GM19043 (cell line): ENCODE data around the gene ITPA.
A peak's percentile ranks its signal among the peaks of the same experiment; 100 is the strongest.
"Not testable (repeated sequence)": the region's sequence is repeated elsewhere in the genome, so short reads cannot be mapped to it uniquely, and the experiment has no call there.

Source experiments
- ATAC-seq: cut with Tn5 transposase; IDR thresholded peaks from one replicate; pipeline ENCODE4 v1.9.1; 2021; ENCODE audit warnings: low read depth; ENCODE audit not compliant: unreplicated experiment

The ITPA gene

GRCh38 chr20:3195590-3196237, 13.6 kb upstream of the ITPA start:
- ATAC-seq = no peak

GRCh38 chr20:3199206-3199605, 10.1 kb upstream of the ITPA start:
- ATAC-seq = no peak

- no peak for ATAC-seq
These were observed 9.1 kb upstream of the ITPA start for GRCh38 chr20:3199976-3200755.

DNA sequence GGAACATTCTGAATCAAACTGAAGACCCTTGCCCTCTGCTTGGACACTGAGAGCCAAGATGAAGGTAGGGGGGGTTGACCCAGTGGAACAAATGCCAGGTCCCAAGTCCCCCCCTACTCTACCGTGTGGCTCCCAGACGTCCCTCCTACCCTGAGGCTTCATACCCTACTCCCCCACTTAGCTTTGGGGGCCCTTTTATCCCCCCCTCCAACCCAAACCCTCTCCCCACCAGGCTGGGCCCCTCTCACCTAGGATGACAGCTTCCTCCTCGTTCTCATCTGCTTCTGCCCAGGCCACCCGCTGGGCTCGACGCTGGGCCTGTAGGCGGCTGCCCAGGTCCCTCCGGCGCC, 6.4 kb upstream of the ITPA start:
- ATAC-seq = no peak

DNA sequence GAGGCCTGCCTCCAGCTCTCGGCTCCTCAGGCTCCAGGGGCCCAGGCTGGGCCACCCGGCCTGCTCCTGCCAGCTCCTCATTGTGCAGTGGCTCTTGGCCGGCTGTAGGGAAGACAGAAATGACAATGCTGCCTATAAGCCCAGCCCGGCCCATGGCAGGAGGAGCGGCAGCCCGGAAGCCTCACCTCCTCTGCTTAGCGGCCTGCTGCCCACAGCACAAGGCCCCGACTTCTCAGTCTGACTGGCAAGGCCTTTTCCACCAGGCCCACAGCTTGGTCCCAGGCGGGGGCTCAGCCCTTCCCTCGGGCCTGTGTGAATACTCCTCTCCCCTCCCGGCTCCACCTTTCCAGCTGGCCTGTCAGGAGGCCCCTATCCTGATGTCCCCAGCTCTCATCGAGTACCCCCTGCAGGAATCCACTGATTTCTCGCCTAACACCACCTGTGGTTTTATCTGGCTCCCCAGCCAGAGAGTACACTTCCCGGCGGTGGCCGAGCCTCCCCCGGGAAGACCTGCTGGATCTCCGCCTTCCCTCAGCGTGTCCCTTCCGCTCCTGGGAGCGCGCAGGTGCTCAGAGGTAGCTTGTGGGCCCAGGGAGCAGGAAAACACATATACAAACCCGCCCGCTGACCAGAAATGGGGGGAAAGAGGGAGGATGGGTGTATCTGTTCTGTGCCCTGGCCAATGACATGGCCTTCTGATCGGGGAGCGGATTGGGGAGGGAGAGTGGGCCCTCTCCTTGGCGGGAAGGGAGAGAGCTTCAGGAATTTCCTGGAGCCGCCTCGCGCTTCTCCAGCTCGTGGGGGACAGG, 5.8 kb upstream of the ITPA start:
- no peak for ATAC-seq

DNA sequence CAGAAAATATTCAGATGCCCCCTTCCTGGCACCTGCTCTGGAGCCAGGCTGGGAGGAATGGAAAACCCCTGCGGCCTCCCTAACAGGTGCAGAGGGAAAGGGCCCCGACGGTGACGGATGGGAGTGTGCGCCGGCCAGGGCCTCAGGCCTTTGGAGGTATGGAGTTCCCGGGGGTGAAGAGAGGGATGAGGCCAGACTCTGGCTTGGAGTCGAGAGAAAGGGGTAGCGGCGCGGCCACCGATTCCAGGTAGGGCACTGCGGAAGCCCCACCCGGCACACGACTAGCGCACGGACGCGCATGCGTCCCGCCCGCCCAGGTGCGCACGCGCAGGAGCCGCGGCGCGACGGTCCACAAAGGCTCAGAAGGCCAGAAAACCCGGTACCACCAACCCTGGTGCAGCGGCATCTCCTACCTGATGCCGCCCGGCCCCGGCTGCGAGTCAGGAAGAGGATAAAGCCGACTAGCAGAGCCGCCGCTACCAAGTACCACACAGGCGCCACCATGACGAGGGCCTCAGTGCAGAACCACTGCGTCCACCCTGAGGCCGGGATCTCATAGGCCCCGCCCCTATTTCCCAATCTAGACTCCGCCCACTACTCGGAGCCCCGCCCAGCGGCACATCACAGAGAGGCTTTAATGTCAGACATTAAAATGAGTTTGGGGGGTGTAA, 5.0 kb upstream of the ITPA start, which contains the start of gene DDRGK1:
Gene DDRGK1 (minus strand): TSS at position 559 of the 671 bp plus-strand sequence. CDS start 55 bp downstream, at position 504.
- ATAC-seq = peak; percentile 86

GRCh38 chr20:3208786-3209256, 477 bp upstream of the ITPA start:
- no peak for ATAC-seq

GRCh38 chr20:3209946-3210317, 634 bp downstream of the ITPA start:
- ATAC-seq = no peak

DNA sequence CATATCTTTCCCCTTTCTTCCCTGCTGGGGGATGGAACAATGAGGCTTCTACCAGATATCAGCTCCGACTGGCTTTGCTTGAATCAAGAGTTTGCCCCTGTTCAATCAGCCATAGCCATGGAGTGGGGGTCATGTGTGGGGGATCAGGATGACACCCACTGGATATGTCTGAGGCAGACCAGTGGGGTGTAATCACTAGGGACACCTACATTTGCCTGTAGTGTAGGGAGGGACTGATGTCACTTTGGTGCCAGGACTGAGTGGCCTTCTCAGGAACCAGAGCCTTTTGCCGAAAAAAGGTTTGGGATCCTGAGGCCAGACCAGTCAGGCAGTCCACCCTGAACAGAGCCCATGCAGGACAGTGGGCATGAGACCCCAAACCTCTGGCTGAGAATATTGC, 1.0 kb downstream of the ITPA start:
- no peak for ATAC-seq

DNA sequence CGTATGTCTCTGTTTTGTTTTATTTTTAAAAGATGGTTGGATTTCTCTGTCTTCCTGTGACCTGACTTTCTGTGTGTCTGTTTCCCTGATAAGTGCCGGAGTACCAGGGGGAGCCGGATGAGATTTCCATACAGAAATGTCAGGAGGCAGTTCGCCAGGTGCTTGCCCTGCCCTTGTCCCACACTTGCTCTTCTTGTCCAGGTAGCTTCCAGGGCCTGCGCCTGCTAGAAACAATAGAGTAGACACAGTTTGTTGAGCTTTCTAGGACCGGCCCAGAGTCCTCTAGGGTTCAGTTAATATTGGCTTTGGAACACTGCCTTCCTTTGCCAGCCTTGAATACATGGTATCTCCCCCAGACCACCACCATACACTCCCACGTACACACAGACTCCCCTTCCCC, 3.9 kb downstream of the ITPA start:
- ATAC-seq = no peak

- ATAC-seq = not testable (repeated sequence)
These were observed 6.1 kb downstream of the ITPA start for GRCh38 chr20:3215359-3215917.

DNA sequence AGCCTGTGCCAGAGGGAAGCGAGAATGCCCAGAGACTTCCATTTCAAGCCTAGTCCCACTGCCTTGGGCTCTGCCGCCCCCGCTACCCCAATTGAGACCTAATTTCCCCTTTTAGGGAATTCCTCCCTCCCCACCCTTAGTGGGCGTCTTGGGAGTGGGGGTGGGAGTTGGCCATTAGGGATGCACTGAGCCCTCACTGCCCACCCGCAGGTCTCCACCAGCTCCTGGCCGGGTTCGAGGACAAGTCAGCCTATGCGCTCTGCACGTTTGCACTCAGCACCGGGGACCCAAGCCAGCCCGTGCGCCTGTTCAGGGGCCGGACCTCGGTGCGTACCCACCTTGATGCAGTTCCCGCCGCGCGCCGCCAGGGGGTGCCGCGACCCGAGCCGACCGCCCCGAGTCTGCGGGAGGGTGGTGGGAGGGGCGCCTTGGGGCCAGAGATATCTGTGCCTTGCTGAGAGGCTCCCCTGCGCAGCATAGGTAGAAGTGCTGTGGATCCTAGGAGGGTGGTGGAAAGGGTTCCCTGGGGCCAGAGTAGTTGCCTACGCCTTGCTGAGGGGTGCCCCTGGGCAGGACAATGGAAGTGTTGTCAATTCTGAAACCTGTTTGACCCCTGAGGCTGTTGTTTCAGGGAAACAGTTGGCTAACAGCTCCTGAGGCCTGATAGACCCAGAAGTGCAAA, 9.2 kb downstream of the ITPA start:
- no peak for ATAC-seq

- ATAC-seq = no peak
These were observed 12.3 kb downstream of the ITPA start for GRCh38 chr20:3221398-3222226.

DNA sequence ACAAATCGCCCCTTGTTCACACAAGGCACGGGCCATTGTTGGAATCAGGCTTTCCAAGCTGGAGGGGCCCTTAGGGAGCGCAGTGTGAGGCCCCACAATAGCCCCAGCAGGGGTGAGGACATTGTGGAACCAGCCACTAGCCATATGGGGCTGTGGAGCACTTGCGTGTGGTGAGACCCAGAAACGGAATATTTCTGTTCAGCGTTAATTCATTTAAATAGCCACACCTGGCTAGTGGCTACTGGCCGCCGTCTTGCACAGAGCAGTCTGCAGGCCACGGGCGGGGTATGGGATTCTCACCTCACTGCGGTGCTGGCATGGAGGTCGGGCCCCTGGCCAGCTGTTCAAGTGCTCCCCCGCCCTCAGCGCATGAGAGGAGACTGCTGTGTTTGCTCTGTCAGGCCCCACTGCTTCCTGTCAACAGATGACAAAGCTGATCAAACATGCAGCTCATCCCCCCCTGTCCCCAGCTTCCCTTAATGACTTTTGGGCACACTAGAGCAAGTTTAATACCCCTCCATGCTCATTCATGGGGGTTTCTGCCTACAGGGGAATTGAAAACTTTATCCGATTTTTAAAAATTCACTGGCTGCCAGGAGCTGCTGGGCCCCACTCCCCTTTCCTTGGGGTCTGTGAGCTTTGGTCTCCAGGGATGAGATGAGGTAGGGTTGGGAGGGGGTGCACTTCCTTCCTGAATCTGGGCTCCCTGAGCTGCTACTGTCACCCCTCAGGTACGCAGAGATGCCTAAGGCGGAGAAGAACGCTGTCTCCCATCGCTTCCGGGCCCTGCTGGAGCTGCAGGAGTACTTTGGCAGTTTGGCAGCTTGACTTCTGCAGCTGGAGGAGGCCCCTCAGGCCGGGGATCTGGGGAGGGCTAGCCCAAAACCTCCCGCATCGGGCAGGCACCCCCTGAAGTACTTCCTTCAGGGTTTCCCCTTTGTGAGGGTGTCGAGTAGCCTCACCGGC, 13.6 kb downstream of the ITPA start:
- peak; percentile 79 for ATAC-seq

DNA sequence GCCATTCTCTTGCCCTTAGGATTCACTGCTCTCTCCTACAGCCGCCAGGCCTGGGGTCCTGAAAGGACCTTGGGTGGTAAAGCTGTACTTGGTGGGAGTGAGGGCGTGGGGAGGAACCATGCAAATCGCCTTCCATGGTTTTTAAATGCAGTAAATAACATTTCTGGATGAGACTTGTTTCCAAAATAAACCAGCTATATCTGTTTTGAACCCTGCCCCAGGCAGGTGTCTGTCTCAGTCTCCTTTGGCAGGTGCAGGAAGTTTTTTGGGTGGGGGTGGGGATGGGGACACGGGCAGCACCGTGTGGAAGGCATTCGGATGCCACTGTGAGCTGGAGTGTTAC, 14.3 kb downstream of the ITPA start:
- no peak for ATAC-seq

DNA sequence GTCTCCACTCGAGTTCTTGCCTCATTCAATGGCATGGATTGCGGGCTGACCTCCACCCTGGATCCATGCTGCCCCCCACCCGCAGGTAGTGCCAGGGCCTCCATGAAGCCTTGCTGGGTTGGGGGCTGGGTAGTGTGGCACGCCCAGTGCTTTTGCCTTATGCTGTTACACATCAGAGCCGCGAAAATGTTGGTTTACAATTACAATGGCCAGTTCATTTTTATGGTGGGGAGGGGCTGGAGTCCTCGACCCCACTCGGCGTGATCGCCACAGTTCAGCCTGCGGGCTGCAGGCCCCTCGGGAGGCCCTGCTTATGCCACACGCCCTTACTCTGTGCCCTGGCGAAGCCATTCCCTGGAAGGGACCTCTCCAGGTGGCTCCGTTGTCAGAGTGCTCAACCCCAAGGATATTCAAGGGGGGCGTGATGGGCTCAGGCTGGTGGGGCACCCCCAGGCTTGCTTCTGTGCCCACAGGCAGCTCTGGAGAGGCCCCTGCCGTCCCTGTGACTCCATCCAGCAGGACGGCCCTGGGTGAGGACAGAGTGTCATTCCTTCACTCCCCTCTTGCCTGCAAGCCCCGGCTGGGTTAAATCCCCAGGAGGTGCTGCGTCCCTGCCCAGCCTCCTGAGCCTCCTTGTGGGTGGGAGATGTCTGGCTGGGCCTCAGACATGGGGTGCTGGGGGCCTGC, 14.8 kb downstream of the ITPA start:
- ATAC-seq = no peak

- ATAC-seq = no peak
These were observed 15.6 kb downstream of the ITPA start for GRCh38 chr20:3224681-3225421.
